Mesendoderm (in vitro differentiated cells): ENCODE results near the gene LNPEP.

Experiments used
- DNase-seq: peaks from one replicate; pipeline ENCODE4 v3.0.0; 2013
- H2AK5ac ChIP-seq: 2 replicates; pipeline ENCODE4 v1.6.1; 2013; ENCODE audit warnings: low read length, inconsistent platforms
- H2BK120ac ChIP-seq: 2 replicates; pipeline ENCODE4 v1.6.1; 2013; ENCODE audit warnings: low read depth, mild to moderate bottlenecking, low read length, moderate library complexity, mixed read lengths
- H2BK15ac ChIP-seq: replicated peaks from 2 replicates; pipeline ENCODE4 v1.6.1; 2013; ENCODE audit warnings: low read depth, mild to moderate bottlenecking, moderate library complexity
- H2BK5ac ChIP-seq: 2 replicates; pipeline ENCODE4 v1.6.1; 2013; ENCODE audit warnings: low read length, inconsistent platforms
- H3K18ac ChIP-seq: 2 replicates; pipeline ENCODE4 v1.6.1; 2013; ENCODE audit warnings: mild to moderate bottlenecking, low read length, mixed read lengths
- H3K23ac ChIP-seq: one replicate; pipeline ENCODE4 v1.6.1; 2013; ENCODE audit warnings: low read length
- H3K27ac ChIP-seq: 2 replicates; pipeline ENCODE4 v1.5.1; 2013; ENCODE audit warnings: low read depth, mild to moderate bottlenecking, inconsistent platforms, low read length, moderate library complexity
- H3K27me3 ChIP-seq: 2 replicates; pipeline ENCODE4 v1.6.1; 2013; ENCODE audit warnings: low read length, control low read depth, mild to moderate bottlenecking, inconsistent platforms; ENCODE audit not compliant: insufficient read depth, poor library complexity
- H3K36me3 ChIP-seq: 2 replicates; pipeline ENCODE4 v1.6.1; 2013; ENCODE audit warnings: low read length, inconsistent platforms; ENCODE audit not compliant: control insufficient read depth, insufficient read depth
- H3K4ac ChIP-seq: one replicate; pipeline ENCODE4 v1.6.1; 2013; ENCODE audit warnings: low read depth, mild to moderate bottlenecking, low read length, moderate library complexity
- H3K4me1 ChIP-seq: 2 replicates; pipeline ENCODE4 v1.6.1; 2013; ENCODE audit warnings: low read depth, low read length, inconsistent platforms; ENCODE audit not compliant: control insufficient read depth
- H3K4me2 ChIP-seq: 2 replicates; pipeline ENCODE4 v1.6.1; 2013; ENCODE audit warnings: low read length
- H3K4me3 ChIP-seq: 2 replicates; pipeline ENCODE4 v1.5.1; 2013; ENCODE audit warnings: mild to moderate bottlenecking, low read length
- H3K56ac ChIP-seq: one replicate; pipeline ENCODE4 v1.6.1; 2013; ENCODE audit warnings: low read length
- H3K79me1 ChIP-seq: 2 replicates; pipeline ENCODE4 v1.6.1; 2013; ENCODE audit warnings: low read length, inconsistent platforms
- H3K79me2 ChIP-seq: 2 replicates; pipeline ENCODE4 v1.6.1; 2013; ENCODE audit warnings: mild to moderate bottlenecking, low read length; ENCODE audit not compliant: control insufficient read depth, insufficient read depth
- H3K9ac ChIP-seq: 2 replicates; pipeline ENCODE4 v1.6.1; 2013; ENCODE audit warnings: low read length, inconsistent platforms
- H4K5ac ChIP-seq: one replicate; pipeline ENCODE4 v1.6.1; 2013; ENCODE audit warnings: low read length
- H4K8ac ChIP-seq: one replicate; pipeline ENCODE4 v1.6.1; 2013; ENCODE audit warnings: low read depth, mild to moderate bottlenecking, control low read depth, low read length, moderate library complexity
- WGBS: extraction: QIAGEN DNeasy Blood & Tissue Kit; methylation state at CpG from one replicate; pipeline ENCODE4 v1.1.7; 2013; ENCODE audit warnings: low lambda C conversion rate, missing lambda C conversion rate; ENCODE audit not compliant: insufficient coverage; ENCODE audit errors: extremely low coverage; 5-methylcytosine and 5-hydroxymethylcytosine counted together

The LNPEP gene

DNA sequence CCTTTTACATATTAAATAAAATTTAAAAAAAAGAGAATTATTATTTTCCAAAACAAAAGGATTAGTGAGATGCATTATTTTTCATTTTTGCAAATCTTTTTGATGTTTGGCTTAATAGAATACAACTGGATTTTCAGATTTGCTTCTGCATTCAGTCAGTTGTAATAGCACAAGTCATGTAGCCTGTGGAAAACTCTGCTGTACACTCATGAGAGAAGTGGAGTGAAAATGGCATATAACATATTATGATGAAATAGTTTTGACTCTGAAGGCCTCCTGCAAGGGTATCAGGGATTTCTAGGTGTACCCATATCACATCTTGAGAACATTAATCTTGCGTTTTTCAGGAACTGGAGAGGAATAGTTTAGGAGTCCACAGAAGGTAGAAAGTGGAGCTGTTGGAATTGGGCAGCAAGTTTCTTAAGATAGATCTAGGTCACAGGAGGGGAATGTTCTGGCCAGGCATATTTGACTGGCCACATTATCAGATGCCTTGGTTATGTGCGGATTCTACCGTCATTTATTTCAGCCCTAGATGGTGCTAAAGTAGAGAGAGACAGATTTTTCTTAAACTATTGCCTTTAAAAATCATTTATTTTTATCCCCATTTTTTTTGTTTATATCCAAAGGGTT is 16.4 kb downstream of the LNPEP start:
- no peak overlapping the region for H4K8ac ChIP-seq
- H3K9ac ChIP-seq: no peak overlapping the region
- no peaks in the 10 kb centered on the region for H3K27me3 ChIP-seq
- H2BK15ac ChIP-seq: no peak overlapping the region
- no peak for DNase-seq
- no peak overlapping the region for H2BK120ac ChIP-seq
- H3K36me3 ChIP-seq: no peaks in the 10 kb centered on the region
- H3K4me1 ChIP-seq: no peaks in the 10 kb centered on the region
- no peak overlapping the region for H3K4me2 ChIP-seq
- whole genome bisulfite sequencing: no CpG with 5 or more reads among the region's 3 CpGs
- no peak overlapping the region for H2AK5ac ChIP-seq
- H2BK5ac ChIP-seq: no peak overlapping the region
- no peak overlapping the region for H3K56ac ChIP-seq
- no peak overlapping the region for H3K18ac ChIP-seq
- no peak overlapping the region for H4K5ac ChIP-seq
- H3K27ac ChIP-seq: no peak overlapping the region
- no peaks in the 10 kb centered on the region for H3K79me2 ChIP-seq
- H3K79me1 ChIP-seq: no peaks in the 10 kb centered on the region
- no peak overlapping the region for H3K23ac ChIP-seq
- H3K4ac ChIP-seq: no peak overlapping the region
- H3K4me3 ChIP-seq: no peak overlapping the region

DNA sequence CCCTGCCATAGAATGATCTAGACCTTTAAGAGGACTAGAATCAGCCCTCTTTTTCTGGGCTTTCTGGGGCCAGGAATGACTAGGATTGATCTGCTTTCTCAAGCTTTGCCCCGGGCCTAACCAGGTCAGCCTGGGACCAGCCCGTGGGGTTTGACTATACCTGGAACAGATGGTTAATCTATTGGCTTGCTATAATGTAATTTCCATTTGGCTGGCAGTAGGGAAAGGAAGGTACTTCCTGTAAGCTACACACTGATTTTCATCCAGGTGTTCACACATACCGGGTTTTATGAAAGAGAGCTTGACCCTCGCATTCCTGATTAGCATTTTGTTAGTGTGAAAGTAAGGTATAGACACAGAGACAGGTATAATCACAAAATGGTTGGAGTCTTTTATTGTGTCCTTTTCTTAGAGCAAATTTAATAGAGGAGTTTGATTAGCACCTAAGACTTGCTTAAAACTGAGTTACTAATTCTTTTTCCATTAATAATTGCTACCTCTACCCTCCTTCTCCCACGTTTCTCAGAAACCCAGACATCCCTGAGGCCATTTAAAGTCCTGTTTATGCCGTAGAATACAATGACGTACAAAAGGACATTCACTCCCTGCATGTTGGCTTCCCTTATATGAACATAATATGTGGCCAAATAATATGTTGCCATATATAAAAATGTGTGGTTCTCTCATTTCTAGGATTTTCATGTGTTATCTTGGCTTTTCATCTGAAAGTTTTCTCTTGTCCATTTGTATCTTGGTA is 17.3 kb downstream of the LNPEP start:
- no peak overlapping the region for H3K4ac ChIP-seq
- no peak overlapping the region for H2AK5ac ChIP-seq
- DNase-seq: peak; percentile 10
- H2BK120ac ChIP-seq: no peak overlapping the region
- H3K79me2 ChIP-seq: no peaks in the 10 kb centered on the region
- H3K27me3 ChIP-seq: no peaks in the 10 kb centered on the region
- no peak overlapping the region for H3K23ac ChIP-seq
- no peak overlapping the region for H3K4me2 ChIP-seq
- no peak overlapping the region for H3K4me3 ChIP-seq
- no peak overlapping the region for H2BK15ac ChIP-seq
- H3K36me3 ChIP-seq: no peaks in the 10 kb centered on the region
- H3K4me1 ChIP-seq: no peaks in the 10 kb centered on the region
- H4K5ac ChIP-seq: no peak overlapping the region
- WGBS: no CpG with 5 or more reads among the region's 7 CpGs
- no peaks in the 10 kb centered on the region for H3K79me1 ChIP-seq
- no peak overlapping the region for H3K27ac ChIP-seq
- H3K9ac ChIP-seq: no peak overlapping the region
- H2BK5ac ChIP-seq: no peak overlapping the region
- H4K8ac ChIP-seq: no peak overlapping the region
- H3K56ac ChIP-seq: no peak overlapping the region
- H3K18ac ChIP-seq: no peak overlapping the region

DNA sequence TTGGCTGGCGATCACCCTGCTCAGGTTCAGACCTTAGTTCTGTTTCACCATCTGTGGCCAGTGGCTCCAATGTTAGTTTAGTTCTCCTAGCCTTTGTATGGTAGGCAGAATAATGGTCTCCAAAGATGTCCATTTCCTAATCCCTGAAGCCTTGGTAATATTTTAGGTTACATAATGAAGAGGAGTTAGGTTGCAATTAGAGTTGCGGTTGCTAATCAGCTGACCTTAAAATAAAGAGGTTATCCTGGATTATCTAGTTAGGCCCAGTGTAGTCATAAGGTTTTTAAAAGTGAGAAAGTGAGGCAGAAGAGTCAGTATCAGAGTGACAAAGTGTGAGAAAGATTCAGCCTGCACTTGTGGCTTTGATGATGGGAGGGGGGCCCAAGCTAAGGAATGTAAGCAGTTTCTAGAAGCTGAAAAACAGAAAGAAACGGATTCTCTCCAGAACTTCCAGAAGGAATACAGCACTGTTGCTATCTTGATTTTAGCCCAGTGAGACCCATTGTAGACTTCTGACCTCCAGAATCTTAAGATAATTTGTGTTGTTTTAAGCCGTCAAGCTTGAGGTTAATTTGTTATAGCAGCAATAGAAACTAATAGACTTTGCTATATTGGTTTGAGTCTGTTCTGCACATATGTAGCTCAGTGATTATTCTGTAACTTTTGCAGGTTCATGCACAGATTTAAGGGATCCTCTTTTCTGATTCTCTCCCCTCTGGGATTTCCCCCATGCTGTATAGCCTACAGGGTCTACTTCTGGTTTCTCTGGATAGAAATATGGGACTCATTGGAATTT is 21.6 kb downstream of the LNPEP start:
- Histone ChIP-seq H3K79me1 (no peaks in the 10 kb centered on the region), H4K8ac (no peak overlapping the region), H4K5ac (no peak overlapping the region), H3K18ac (no peak overlapping the region), H3K9ac (no peak overlapping the region), H2BK120ac (no peak overlapping the region), H3K23ac (no peak overlapping the region), H2BK15ac (no peak overlapping the region), H3K4me1 (no peaks in the 10 kb centered on the region), H3K27me3 (no peaks in the 10 kb centered on the region), H3K56ac (no peak overlapping the region), H3K4me2 (no peak overlapping the region), H3K27ac (no peak overlapping the region), H2AK5ac (no peak overlapping the region), H3K4me3 (no peak overlapping the region), H2BK5ac (no peak overlapping the region), H3K79me2 (no peaks in the 10 kb centered on the region), H3K4ac (no peak overlapping the region), H3K36me3 (no peaks in the 10 kb centered on the region)
- no CpG with 5 or more reads among the region's 4 CpGs for WGBS
- DNase-seq: no peak

DNA sequence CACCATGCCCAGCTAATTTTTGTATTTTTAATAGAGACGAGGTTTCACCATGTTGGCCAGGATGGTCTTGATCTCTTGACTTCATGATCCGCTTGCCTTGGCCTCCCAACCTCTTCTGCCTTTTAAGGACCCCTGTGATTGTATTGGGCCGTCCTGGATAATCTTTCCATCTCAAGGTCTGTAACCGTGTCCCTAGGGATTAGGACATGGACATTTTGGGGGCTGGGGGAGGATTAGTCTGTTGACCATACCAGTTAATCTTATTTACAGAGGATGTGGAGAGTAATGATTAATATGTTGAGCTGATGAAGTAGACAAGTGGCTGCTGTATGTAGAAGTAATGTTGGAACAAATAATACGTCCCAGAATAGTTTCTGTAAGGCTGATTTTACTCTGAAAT is 23.1 kb downstream of the LNPEP start:
- Histone ChIP-seq H2BK15ac (no peak overlapping the region), H3K23ac (no peak overlapping the region), H3K18ac (no peak overlapping the region), H3K27me3 (no peaks in the 10 kb centered on the region), H4K8ac (no peak overlapping the region), H3K27ac (no peak overlapping the region), H2AK5ac (no peak overlapping the region), H2BK5ac (no peak overlapping the region), H4K5ac (no peak overlapping the region), H2BK120ac (no peak overlapping the region), H3K79me2 (no peaks in the 10 kb centered on the region), H3K79me1 (no peaks in the 10 kb centered on the region), H3K4ac (no peak overlapping the region), H3K36me3 (no peaks in the 10 kb centered on the region), H3K4me2 (no peak overlapping the region), H3K56ac (no peak overlapping the region), H3K4me1 (no peaks in the 10 kb centered on the region), H3K4me3 (no peak overlapping the region), H3K9ac (no peak overlapping the region)
- WGBS: no CpG with 5 or more reads among the region's 5 CpGs
- no peak for DNase-seq

DNA sequence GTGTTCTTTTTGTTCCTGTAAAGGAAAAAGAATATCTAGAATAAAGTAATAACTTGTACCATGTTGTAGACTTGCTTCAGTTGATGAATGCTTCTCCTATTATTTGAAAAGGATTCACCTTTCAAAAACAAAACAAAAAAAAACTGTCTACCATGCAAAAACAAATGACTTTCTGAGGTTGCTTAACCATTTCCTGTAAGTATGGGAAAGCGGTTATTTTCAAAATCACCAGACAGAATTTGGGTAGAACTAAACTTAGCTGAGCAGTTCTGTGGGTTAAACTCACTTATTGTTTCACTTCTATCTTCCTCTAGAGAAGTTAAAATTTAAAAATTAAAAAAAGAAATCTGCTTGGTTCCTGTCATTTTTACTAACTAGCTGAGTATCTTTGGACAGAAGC is 25.2 kb downstream of the LNPEP start:
- no peak overlapping the region for H2BK15ac ChIP-seq
- H4K8ac ChIP-seq: no peak overlapping the region
- no peaks in the 10 kb centered on the region for H3K79me1 ChIP-seq
- no peak overlapping the region for H3K4me3 ChIP-seq
- no peak for DNase-seq
- H3K79me2 ChIP-seq: no peaks in the 10 kb centered on the region
- H3K4me1 ChIP-seq: no peaks in the 10 kb centered on the region
- no peak overlapping the region for H2BK5ac ChIP-seq
- H3K27ac ChIP-seq: no peak overlapping the region
- no CpG with 5 or more reads among the region's 1 CpG for WGBS
- H3K4ac ChIP-seq: no peak overlapping the region
- no peak overlapping the region for H3K18ac ChIP-seq
- no peak overlapping the region for H2BK120ac ChIP-seq
- H4K5ac ChIP-seq: no peak overlapping the region
- no peaks in the 10 kb centered on the region for H3K27me3 ChIP-seq
- no peak overlapping the region for H2AK5ac ChIP-seq
- no peak overlapping the region for H3K4me2 ChIP-seq
- no peak overlapping the region for H3K9ac ChIP-seq
- no peak overlapping the region for H3K23ac ChIP-seq
- H3K36me3 ChIP-seq: no peaks in the 10 kb centered on the region
- no peak overlapping the region for H3K56ac ChIP-seq
